Measurements from ENCODE around the gene C1QTNF2. TPM values are rescaled to one million over a fixed set of nuclear protein-coding genes. Genes with fewer than 3 reads are reported as not detected.
A peak's percentile ranks its signal among the peaks of the same experiment; 100 is the strongest.

The C1QTNF2 gene
- total RNA-seq, 4 donors from 2014 or later = 0.59 to 0.65 TPM; not detected in 2

DNA sequence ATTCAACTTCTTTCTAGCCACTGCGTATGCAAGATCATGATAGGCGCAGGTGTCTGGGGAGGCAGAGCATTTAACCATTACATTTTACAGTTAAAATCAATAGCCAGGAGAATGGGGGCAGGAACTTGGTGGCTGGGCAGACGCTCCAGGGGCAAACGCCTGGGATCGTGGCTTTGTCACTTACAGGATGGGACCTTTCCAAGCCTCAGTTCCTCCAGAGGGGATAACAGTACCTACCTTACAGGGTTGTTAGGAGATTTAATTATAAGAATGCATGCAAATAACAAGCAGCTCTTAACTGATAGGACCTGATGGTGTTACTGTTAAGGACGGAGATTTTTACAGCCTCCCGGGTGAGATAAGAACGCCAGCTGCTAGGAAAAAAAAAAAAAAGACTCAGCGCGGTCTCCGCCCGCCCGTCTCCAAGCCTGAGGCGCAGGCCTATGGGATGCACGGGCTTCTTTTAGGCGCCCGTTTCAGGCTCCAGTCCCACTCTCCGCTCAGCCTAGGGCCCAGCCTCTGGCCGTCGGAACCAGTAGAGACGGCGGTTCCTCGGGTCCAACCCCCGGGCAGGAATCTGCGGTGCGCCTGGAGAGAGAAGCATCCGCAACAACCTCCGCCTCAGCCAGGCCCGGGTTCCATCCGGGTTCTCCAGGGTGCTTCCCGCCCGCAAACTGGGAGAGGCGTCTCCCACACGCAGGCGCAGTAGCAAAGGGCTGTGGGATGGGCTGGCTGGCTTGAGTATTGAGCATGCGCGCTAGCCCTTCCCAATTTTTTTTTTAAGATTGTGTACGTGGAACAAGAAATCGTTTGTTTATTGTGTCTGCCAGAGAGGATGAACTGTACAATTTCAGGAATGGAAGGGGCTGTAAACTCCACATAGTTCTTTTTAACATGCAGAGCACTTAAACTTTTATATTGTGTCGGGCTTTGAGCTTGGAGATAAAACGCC lies 29.3 kb upstream of the C1QTNF2 start, which contains the start of gene FAM200C:
Gene FAM200C (minus strand): TSS at position 653 of the 952 bp plus-strand sequence. CDS start 4,564 bp downstream, outside the sequence.
- DNase-seq (ENCODE audit: low spot score in 2 of 2) = peak; percentile 83 to 97
- 1 to 2% methylated on average over 41 of the region's 41 CpGs for WGBS, 2 donors
- TF ChIP-seq POLR2A (IDR thresholded peaks at IDR 0.05) (peak in 1 of 2 donors; percentile 80), CTCF (IDR thresholded peaks at IDR 0.05) (no peak)
- intact Hi-C loops (cut with DNase I; ENCODE audit: low total_unique reads) = loop anchor here (5.0 kb wide), 1 partner anchor 367 kb away; no protein-coding TSS in a partner anchor
- H3K4me3 ChIP-seq (ENCODE audit: low read depth, poor library complexity, severe bottlenecking) = peak within 1 kb of the TSS; percentile 72

- WGBS, 2 donors = 31 to 36% methylated on average over 4 of the region's 4 CpGs
- no peak for TF ChIP-seq CTCF (IDR thresholded peaks at IDR 0.05)
- TF ChIP-seq POLR2A (IDR thresholded peaks at IDR 0.05) = no peak
- intact Hi-C loops (cut with DNase I; ENCODE audit: low total_unique reads) = loop anchor here (5.0 kb wide), 1 partner anchor 367 kb away; no protein-coding TSS in a partner anchor
- H3K4me3 ChIP-seq (ENCODE audit: low read depth, poor library complexity, severe bottlenecking) = no peak overlapping the region
- DNase-seq (ENCODE audit: low spot score in 2 of 2) = no peak
Observed at GRCh38 chr5:160398806-160399205, 28.4 kb upstream of the C1QTNF2 start.

DNA sequence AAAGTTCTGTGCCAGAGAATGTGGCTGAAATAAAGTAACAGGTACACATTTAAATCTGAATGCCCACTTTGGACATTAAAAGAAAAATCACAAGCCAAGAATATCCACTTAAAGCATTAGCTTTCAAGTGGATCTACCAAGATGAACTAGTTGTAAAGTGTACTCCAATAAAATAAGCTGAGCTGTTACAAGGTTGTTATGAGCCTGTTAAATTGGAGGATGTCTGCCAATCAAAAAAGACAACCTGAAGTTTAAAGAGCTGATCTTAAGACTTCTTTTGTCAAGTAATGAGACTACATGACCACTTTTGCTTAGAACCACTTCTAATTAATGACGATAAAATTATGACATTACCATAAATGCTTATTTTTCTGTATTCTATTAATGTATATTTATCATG lies 27.1 kb upstream of the C1QTNF2 start:
- no peak overlapping the region for H3K4me3 ChIP-seq (ENCODE audit: low read depth, poor library complexity, severe bottlenecking)
- TF ChIP-seq POLR2A (IDR thresholded peaks at IDR 0.05) (no peak), CTCF (IDR thresholded peaks at IDR 0.05) (no peak)
- intact Hi-C loops (cut with DNase I; ENCODE audit: low total_unique reads) = loop anchor here (5.0 kb wide), 1 partner anchor 365 kb away; no protein-coding TSS in a partner anchor
- WGBS, 2 donors = 88 to 94% methylated on average over 1 of the region's 1 CpG
- no peak for DNase-seq (ENCODE audit: low spot score in 2 of 2)

DNA sequence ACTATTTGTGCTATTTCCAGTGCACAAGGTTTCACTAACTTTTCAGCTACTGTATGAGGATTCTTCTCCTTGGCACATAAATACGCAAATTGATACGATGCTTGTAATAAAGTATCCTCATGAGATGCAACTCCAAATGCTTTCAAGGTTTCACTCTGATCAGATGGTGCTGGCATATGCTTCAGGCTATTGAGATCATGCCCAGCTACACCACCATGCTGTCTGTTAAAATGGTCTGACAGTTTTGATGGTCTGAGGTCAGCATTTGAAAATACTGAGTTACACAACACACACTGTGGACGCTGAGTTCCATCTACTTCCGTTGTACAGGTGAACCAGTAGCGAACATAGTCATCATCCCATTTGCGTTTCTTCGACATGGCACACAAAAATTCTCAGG lies 24.7 kb upstream of the C1QTNF2 start:
- TF ChIP-seq POLR2A (IDR thresholded peaks at IDR 0.05) (no peak), CTCF (IDR thresholded peaks at IDR 0.05) (no peak)
- no peak overlapping the region for H3K4me3 ChIP-seq (ENCODE audit: low read depth, poor library complexity, severe bottlenecking)
- intact Hi-C loops (cut with DNase I; ENCODE audit: low total_unique reads) = loop anchor here (5.0 kb wide), 1 partner anchor 363 kb away; no protein-coding TSS in a partner anchor
- 86 to 91% methylated on average over 7 of the region's 7 CpGs for WGBS, 2 donors
- no peak for DNase-seq (ENCODE audit: low spot score in 2 of 2)

DNA sequence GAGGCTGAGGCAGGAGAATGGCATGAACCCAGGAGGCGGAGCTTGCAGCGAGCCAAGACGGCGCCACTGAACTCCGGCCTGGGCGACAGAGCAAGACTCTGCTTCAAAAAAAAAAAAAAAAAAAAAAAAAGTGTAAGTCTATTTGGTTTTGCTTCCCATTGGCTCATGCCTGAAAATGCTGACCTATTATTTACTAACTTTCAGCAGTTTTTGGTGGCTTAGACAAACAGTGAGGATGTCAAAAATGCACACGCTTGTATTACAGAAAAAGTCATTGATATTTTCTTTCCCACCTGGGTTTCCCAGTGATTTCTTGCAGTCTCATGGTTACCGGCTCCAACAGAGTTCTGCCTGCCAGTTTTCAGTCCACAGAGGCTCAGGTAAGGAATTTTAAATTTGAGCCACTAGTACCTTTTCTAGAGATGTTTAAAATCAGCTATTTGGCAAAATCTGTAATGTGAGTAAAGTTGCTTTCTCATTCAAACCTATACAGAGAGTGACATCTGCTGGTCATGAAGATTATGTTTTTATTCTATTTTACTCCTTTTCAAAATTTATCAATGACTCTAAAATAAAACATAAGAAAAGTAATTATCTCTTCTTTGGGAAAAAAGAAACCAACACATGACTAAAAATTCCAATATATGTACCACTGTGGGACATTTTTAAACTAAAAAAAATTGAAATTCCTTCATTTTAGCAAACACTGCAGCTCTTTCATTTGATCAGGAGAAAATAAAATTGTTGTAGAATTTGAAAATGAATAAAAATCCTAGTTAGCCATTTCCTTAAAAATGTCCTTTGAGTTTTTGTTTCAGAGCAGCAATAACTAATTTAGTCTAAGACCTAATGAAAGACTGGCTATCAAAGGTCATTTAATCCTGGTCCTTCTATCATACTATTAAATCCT lies 20.6 kb upstream of the C1QTNF2 start:
- TF ChIP-seq POLR2A (IDR thresholded peaks at IDR 0.05) (no peak), CTCF (IDR thresholded peaks at IDR 0.05) (no peak)
- WGBS, 2 donors = 78 to 79% methylated on average over 8 of the region's 8 CpGs
- intact Hi-C loops (cut with DNase I; ENCODE audit: low total_unique reads) = no loop called here
- no peak for DNase-seq (ENCODE audit: low spot score in 2 of 2)
- H3K4me3 ChIP-seq (ENCODE audit: low read depth, poor library complexity, severe bottlenecking) = no peak overlapping the region
